CD4-positive, alpha-beta T cell treated with Interleukin-4 for 1 hour (primary cell): ENCODE measurements around the gene CSTF2.

ENCODE experiments used
- DNase-seq, 2 donors: peaks; one replicate each; pipeline ENCODE4 v3.0.0-alpha.2; 2020 to 2022

CSTF2 gene

GRCh38 chrX:100871594-100872560, 51.7 kb downstream of the CSTF2 start:
- DNase-seq = no peak

- DNase-seq = no peak
Measured at GRCh38 chrX:100874325-100874724, 54.1 kb downstream of the CSTF2 start, which contains the start of gene NOX1. NOX1 (minus strand) TSS chrX:100874359; CDS start chrX:100874139, 220 bp downstream.

- DNase-seq = no peak
Measured at GRCh38 chrX:100880368-100880767, 60.2 kb downstream of the CSTF2 start.

GRCh38 chrX:100883654-100884053, 63.5 kb downstream of the CSTF2 start:
- DNase-seq = no peak
